ENCODE results near the gene IQCE. TPM values are rescaled to one million over a fixed set of nuclear protein-coding genes. Genes with fewer than 3 reads are reported as not detected.

The IQCE gene, protein sequence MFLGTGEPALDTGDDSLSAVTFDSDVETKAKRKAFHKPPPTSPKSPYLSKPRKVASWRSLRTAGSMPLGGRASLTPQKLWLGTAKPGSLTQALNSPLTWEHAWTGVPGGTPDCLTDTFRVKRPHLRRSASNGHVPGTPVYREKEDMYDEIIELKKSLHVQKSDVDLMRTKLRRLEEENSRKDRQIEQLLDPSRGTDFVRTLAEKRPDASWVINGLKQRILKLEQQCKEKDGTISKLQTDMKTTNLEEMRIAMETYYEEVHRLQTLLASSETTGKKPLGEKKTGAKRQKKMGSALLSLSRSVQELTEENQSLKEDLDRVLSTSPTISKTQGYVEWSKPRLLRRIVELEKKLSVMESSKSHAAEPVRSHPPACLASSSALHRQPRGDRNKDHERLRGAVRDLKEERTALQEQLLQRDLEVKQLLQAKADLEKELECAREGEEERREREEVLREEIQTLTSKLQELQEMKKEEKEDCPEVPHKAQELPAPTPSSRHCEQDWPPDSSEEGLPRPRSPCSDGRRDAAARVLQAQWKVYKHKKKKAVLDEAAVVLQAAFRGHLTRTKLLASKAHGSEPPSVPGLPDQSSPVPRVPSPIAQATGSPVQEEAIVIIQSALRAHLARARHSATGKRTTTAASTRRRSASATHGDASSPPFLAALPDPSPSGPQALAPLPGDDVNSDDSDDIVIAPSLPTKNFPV
- 10 to 100 TPM; 16.8 to 46.9 (median 26.9) TPM for total RNA-seq

DNA sequence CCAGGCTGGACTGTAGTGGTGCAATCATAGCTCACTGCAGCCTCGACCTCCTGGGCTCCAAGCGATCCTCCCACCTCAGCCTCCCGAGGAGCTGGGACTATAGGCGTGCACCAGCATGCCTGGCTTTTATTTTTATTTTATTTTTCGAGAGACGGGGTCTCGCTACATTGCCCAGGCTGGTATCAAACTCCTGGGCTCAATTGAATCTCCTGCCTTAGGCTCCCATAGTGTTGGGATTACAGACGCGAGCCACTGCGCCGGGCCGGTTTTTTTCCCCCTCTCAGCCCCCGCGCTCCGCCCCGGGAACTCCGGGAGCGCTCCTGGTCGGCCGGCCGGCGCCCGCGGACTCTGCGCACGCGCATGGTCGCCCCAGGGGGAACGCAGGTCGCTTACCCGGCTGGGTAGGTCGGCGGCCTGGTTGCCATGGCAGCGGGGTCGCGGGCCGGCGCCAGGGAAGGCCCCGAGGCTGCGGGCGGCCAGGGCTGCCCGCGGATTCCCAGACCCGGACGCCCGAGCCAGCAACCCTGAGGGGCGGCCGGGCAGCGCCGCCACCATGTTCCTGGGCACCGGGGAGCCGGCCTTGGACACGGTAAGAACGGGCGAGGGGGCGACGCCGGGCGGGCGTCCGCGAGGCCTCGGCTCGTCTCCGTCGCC is at the start of gene IQCE:
Gene IQCE, plus strand, starts transcription at position 351 of the 654 bp plus-strand sequence. Its CDS starts 203 bp downstream, at position 554.
- peak; percentile 76 to 82 for DNase-seq (ENCODE audit: low spot score in 2 of 2)
- Histone ChIP-seq H3K4me1 (peaks cover 0 to 46% (median 24%) of the 10 kb centered on the region in 4 donors), H3K27me3 (no peaks in the 10 kb centered on the region), H3K4me3 (peak within 1 kb of the TSS; percentile 73 to 99 (median 78)), H3K27ac (peak within 1 kb of the TSS in 3 of 4 donors; percentile 61 to 79 (median 61)), H3K36me3 (no peaks in the 10 kb centered on the region), H3K9me3 (no peaks in the 10 kb centered on the region)
- TF ChIP-seq POLR2A (IDR thresholded peaks at IDR 0.05) (peak in 1 of 2 donors; percentile 26), EP300 (IDR thresholded peaks at IDR 0.05) (peak; percentile 69 to 80)
- TF ChIP-seq, protein P1, sequence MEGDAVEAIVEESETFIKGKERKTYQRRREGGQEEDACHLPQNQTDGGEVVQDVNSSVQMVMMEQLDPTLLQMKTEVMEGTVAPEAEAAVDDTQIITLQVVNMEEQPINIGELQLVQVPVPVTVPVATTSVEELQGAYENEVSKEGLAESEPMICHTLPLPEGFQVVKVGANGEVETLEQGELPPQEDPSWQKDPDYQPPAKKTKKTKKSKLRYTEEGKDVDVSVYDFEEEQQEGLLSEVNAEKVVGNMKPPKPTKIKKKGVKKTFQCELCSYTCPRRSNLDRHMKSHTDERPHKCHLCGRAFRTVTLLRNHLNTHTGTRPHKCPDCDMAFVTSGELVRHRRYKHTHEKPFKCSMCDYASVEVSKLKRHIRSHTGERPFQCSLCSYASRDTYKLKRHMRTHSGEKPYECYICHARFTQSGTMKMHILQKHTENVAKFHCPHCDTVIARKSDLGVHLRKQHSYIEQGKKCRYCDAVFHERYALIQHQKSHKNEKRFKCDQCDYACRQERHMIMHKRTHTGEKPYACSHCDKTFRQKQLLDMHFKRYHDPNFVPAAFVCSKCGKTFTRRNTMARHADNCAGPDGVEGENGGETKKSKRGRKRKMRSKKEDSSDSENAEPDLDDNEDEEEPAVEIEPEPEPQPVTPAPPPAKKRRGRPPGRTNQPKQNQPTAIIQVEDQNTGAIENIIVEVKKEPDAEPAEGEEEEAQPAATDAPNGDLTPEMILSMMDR (IDR thresholded peaks at IDR 0.05): peak in 2 of 5 experiments; percentile 18 to 69
- WGBS, 2 donors: 1 to 2% methylated on average over 27 to 51 of the region's 66 CpGs

DNA sequence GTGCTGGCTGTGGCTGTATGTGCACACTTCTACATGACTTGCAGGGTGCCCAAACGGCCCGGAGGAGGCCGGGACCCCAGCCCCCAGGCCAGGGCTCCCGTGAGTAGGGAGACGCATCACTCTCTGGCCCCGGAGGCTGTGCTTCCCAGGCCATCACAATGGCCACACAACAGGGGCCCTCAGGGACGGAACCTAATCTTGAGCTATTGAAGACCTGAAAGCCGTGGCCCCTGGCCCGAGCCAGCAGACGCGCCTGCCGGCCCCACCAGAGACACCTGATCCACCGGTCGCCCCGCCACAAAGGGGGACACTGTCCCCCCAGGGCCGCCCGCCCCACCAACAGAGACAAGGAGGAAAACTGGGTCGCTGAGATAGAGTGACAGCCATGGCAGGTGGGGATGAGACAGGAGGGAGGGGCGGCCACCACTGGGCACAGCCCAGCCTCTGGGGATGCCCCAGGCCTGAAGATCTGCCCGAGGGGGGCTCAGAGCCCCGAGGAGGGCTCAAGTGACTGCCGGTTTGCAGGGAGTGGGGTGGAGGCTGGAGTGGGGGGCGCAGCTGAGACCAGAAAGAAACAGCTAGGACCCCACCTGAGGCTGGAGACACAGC is 49.4 kb upstream of the IQCE start:
- Histone ChIP-seq H3K4me1 (peaks cover 0 to 46% (median 29%) of the 10 kb centered on the region in 4 donors), H3K4me3 (no peak overlapping the region)
- WGBS, 2 donors: 85 to 86% methylated on average over 11 to 17 of the region's 23 CpGs

DNA sequence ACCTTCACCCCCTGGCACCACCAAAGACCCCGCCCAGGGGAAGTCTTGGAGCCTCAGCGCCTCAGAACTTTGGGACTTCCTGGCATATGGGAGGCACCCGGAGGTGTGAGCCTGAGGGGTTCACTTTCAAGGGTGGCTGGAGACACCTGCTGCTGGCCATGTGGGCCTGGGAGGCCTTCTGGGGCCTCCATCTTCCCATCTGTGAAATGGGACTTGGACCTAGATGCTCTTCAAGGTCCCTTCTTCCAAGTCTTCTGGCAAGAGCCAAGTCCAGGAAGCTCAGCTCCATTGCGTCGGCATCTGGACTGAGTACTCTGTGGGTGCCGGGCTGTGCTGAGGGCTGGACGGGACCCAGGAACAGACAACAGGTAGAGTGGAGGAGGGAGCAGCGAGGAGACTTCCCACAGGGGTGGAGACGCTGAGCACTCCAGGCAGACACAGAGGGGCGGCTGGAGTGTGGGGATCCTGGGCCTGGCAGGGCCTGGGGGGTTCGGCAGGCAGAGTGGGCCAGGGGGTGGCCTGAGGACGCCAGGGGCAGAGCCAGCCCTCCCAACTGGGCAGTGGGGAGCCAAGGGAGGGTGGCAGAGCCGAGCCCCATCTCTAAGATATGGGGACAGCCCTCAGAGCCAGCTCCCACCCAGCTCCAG is 48.5 kb upstream of the IQCE start:
- TF ChIP-seq POLR2A (IDR thresholded peaks at IDR 0.05) (no peak), EP300 (IDR thresholded peaks at IDR 0.05) (no peak)
- TF ChIP-seq, protein P1 (IDR thresholded peaks at IDR 0.05): no peak
- DNase-seq (ENCODE audit: low spot score in 2 of 2): no peak
- H3K36me3 ChIP-seq: no peaks in the 10 kb centered on the region
- H3K4me3 ChIP-seq: no peak overlapping the region
- peak overlapping the region in 2 of 4 donors; percentile 22 to 85 for H3K27ac ChIP-seq
- WGBS, 2 donors: 90 to 92% methylated on average over 12 to 13 of the region's 13 CpGs
- H3K9me3 ChIP-seq: no peaks in the 10 kb centered on the region
- no peaks in the 10 kb centered on the region for H3K27me3 ChIP-seq
- H3K4me1 ChIP-seq: peaks cover 0 to 46% (median 29%) of the 10 kb centered on the region in 4 donors

More for the DNA sequence above, 49.4 kb upstream of the IQCE start:
- Histone ChIP-seq H3K9me3 (no peaks in the 10 kb centered on the region), H3K27me3 (no peaks in the 10 kb centered on the region), H3K27ac (peak overlapping the region in 2 of 4 donors; percentile 31 to 58), H3K36me3 (no peaks in the 10 kb centered on the region)
- TF ChIP-seq, protein P1 (IDR thresholded peaks at IDR 0.05): no peak
- DNase-seq (ENCODE audit: low spot score in 2 of 2): no peak

DNA sequence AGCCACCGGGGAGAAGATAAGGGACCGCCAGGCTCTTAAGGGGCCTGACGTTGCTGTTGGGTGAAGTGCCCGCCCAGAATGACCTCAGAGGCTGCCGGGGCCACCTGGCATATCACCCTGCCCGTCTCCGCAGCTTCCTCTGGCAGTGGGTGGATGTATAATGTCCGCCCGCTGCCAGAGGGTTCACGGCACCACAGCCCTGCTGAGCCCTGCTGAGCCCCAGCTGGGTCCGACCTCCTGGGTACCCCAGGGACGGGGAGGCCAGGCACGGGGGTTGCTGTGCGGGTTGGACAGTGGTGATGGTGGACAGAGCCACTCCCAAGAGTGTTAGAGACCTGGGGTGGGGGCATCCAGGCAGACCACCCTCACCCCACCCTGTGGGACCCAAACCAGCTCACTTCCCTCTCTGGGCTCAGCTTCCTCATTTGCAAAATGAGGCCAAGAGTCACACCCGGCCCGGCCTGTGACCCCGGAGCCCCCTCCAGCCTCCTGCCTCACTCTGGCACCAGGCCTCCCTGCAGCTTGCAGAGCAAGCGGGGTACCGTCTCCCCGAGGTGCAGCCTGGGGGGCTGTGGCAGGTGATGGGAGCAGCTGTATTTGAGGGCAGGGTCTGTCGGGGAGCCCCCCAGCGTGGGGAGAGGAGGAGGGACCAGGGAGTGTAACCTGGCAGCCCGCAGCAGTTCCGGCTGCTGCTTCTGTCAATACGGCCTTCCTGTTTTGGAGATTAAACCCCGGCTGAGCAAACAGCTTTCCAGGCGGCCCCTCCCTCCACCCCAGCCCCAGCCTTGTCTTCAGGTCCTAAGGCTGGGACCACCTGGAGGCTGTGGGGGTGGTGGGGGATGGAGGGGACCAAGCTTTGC is 47.6 kb upstream of the IQCE start:
- TF ChIP-seq POLR2A (IDR thresholded peaks at IDR 0.05) (no peak), EP300 (IDR thresholded peaks at IDR 0.05) (no peak)
- TF ChIP-seq, protein P1 (IDR thresholded peaks at IDR 0.05): no peak
- H3K4me3 ChIP-seq: peak overlapping the region in 1 of 4 donors; percentile 27
- H3K27me3 ChIP-seq: no peaks in the 10 kb centered on the region
- no peak for DNase-seq (ENCODE audit: low spot score in 2 of 2)
- WGBS, 2 donors: 48 to 49% methylated on average over 20 to 23 of the region's 27 CpGs
- peak overlapping the region in 2 of 4 donors; percentile 22 to 85 for H3K27ac ChIP-seq
- H3K9me3 ChIP-seq: no peaks in the 10 kb centered on the region
- no peaks in the 10 kb centered on the region for H3K36me3 ChIP-seq
- H3K4me1 ChIP-seq: peaks cover 0 to 46% (median 29%) of the 10 kb centered on the region in 4 donors
